K562 (cell line): ENCODE results near the gene CDSN. TPM values are rescaled to one million over a fixed set of nuclear protein-coding genes. Genes with fewer than 3 reads are reported as not detected.

Experiments
- ATAC-seq: fragments of 200-7000 bp; cut with Tn5 transposase; 3 replicates; pipeline ENCODE4 v1.9.1; 2020; ENCODE audit warnings: moderate library complexity
- BruUV-seq: library from RNA; stranded (reverse); fragments of 400-500 nt; replicated peaks from 2 replicates; lab custom pipeline; 2021; lab: Mats Ljungman, UMichigan
- CTCF ChIA-PET: fragments of 300-600 bp; formaldehyde crosslinking; extraction: SDS; loops from one replicate; lab custom pipeline; 2021; ENCODE audit warnings: low intra/inter-chr PET ratio; lab: Yijun Ruan, JAX
- POLR2A ChIA-PET: fragments of 300-600, 350-650 bp; sonication (Branson Sonifier 250); formaldehyde crosslinking; extraction: SDS; loops from one replicate; lab custom pipeline; 2021; ENCODE audit warnings: antibody characterized with exemption, inconsistent platforms; lab: Yijun Ruan, JAX
- DNase-seq, 4 experiments: peaks; one replicate each; pipeline versions ENCODE4 v3.0.0 to v3.0.0-alpha.2; 2011 to 2018; ENCODE audit warnings: low spot score in 3 of 4, mixed read lengths in 3 of 4; ENCODE audit errors: extremely low read depth in 1 of 4
- FAIRE-seq: peaks from 2 replicates; lab custom pipeline; 2011; peaks lifted over from hg19 to GRCh38; lab: Jason Lieb, UNC
- H2AFZ ChIP-seq: 2 replicates; pipeline ENCODE4 v1.6.0; 2011; ENCODE audit warnings: low read depth, low read length, control low read depth, inconsistent platforms
- H3K27ac ChIP-seq: fragments of 200-600 bp; 3 replicates; pipeline ENCODE4 v1.8.0; 2011; ENCODE audit warnings: low read depth, mild to moderate bottlenecking, control low read depth, inconsistent platforms, low read length, moderate library complexity, mixed read lengths; ENCODE audit errors: extremely low read depth
- H3K27me3 ChIP-seq, 2 experiments: fragments of 300-600 bp in 1 of 2; 2 replicates in 1 of 2; 3 replicates in 1 of 2; pipeline versions ENCODE4 v1.6.0 to v1.8.0; 2011; ENCODE audit warnings: inconsistent platforms in 2 of 2, low read length in 2 of 2, mild to moderate bottlenecking in 1 of 2, mixed read lengths in 1 of 2, moderate library complexity in 1 of 2; ENCODE audit not compliant: control insufficient read depth in 2 of 2, insufficient read depth in 2 of 2
- H3K36me3 ChIP-seq: fragments of 300-600 bp; 3 replicates; pipeline ENCODE4 v1.8.0; 2011; ENCODE audit warnings: mild to moderate bottlenecking, low read length, inconsistent platforms; ENCODE audit not compliant: control insufficient read depth, insufficient read depth
- H3K4me1 ChIP-seq, 2 experiments: fragments of 200-600 bp in 1 of 2; replicated peaks in 1 of 2; 2 replicates in 1 of 2; 3 replicates in 1 of 2; pipeline versions ENCODE4 v1.5.1 to v1.8.0; 2011; ENCODE audit warnings: inconsistent platforms in 2 of 2, low read length in 2 of 2, mild to moderate bottlenecking in 1 of 2, mixed read lengths in 1 of 2, moderate library complexity in 1 of 2; ENCODE audit not compliant: control insufficient read depth in 2 of 2, insufficient read depth in 2 of 2
- H3K4me2 ChIP-seq: 2 replicates; pipeline ENCODE4 v1.6.1; 2011; ENCODE audit warnings: low read length, control low read depth, inconsistent platforms, mixed read lengths; ENCODE audit not compliant: insufficient read depth
- H3K4me3 ChIP-seq: fragments of 200-600 bp; sonication (generic), shearing (Covaris generic); 2 replicates; pipeline ENCODE4 v1.5.1; 2016; ENCODE audit warnings: control low read depth, inconsistent platforms
- H3K79me2 ChIP-seq: fragments of 200-600 bp; 3 replicates; pipeline ENCODE4 v1.8.0; 2011; ENCODE audit warnings: low read length, inconsistent platforms; ENCODE audit not compliant: control insufficient read depth, insufficient read depth
- H3K9ac ChIP-seq, 2 experiments: 2 replicates each; pipeline versions ENCODE4 v1.6.0 to v1.6.1; 2011; ENCODE audit warnings: low read depth in 2 of 2, low read length in 2 of 2, control low read depth in 1 of 2, inconsistent platforms in 1 of 2, mild to moderate bottlenecking in 1 of 2, mixed read lengths in 1 of 2; ENCODE audit not compliant: insufficient read depth in 1 of 2
- H3K9me1 ChIP-seq: one replicate; pipeline ENCODE4 v1.6.0; 2011; ENCODE audit warnings: inconsistent platforms, mild to moderate bottlenecking, low read length, moderate library complexity; ENCODE audit not compliant: control insufficient read depth, insufficient read depth
- H3K9me3 ChIP-seq: replicated peaks from 2 replicates; pipeline ENCODE4 v1.5.1; 2011; ENCODE audit warnings: low read depth, low read length, inconsistent platforms; ENCODE audit not compliant: control insufficient read depth, insufficient read depth
- H4K20me1 ChIP-seq: replicated peaks from 2 replicates; pipeline ENCODE4 v1.6.1; 2011; ENCODE audit warnings: low read length, inconsistent platforms, mixed read lengths; ENCODE audit not compliant: control insufficient read depth, insufficient read depth
- HMGXB4 ChIP-seq: sonication (generic); formaldehyde crosslinking; IDR thresholded peaks from 2 replicates; pipeline ENCODE4 v1.8.1; 2023; ENCODE audit warnings: mild to moderate bottlenecking, missing genetic modification reagents
- ZNF354B ChIP-seq: fragments of 250-450 bp; sonication (Bioruptor Pico); IDR thresholded peaks from 2 replicates; pipeline ENCODE4 v1.4.0; 2020
- WGBS: fragments of 100-300 bp; shearing (Covaris generic); methylation state at CpG from one replicate; pipeline ENCODE4 v1.1.6; 2016; ENCODE audit warnings: low coverage, mixed read lengths; ENCODE audit not compliant: insufficient coverage; ENCODE audit errors: missing lambda C conversion rate; 5-methylcytosine and 5-hydroxymethylcytosine counted together
- in situ Hi-C: fragments of 300-500 bp; cut with MboI; formaldehyde crosslinking; loops from 4 replicates; pipeline ENCODE4 v1.15.0; 2018; ENCODE audit warnings: inconsistent platforms, mixed read lengths
- intact Hi-C: fragments of 100-400 bp; cut with micrococcal nuclease; formaldehyde crosslinking; loops from 2 replicates; pipeline ENCODE4 v1.14.2; 2022
- polyA plus RNA-seq, 8 experiments: library from polyadenylated mRNA; depleted of rRNA in 4 of 8; stranded (reverse) in 5 of 8; unstranded in 3 of 8; fragments of >200 nt; fragmentation: Nextera tagmentation in 2 of 8; fragmentation: Illumina TruSeq in 1 of 8; extraction: Ambion mirVana in 2 of 8; extraction: Trizol in 1 of 8; gene quantifications; 2 replicates each; pipeline versions ENCODE4 v1.2.1 to v1.2.3, GENCODE V29; 2011 to 2014; ENCODE audit warnings: inconsistent platforms in 1 of 8, missing spikeins in 1 of 8
- small RNA-seq: library from RNA; depleted of rRNA; stranded (forward); fragments of <200 nt; gene quantifications from one replicate; pipeline ENCODE3, GENCODE V24; 2014
- total RNA-seq, 7 experiments: library from RNA; depleted of rRNA in 6 of 7; stranded (reverse); fragments of >200 nt in 6 of 7; fragmentation: Illumina TruSeq in 2 of 7; extraction: Trizol in 2 of 7; gene quantifications; 2 replicates each; pipeline versions ENCODE4 v1.2.1 to v1.2.3, GENCODE V29; 2011 to 2021; ENCODE audit warnings: low replicate concordance in 1 of 7
- TF ChIP-seq, protein P1 (sequence below): fragments of 250-450 bp; sonication (Bioruptor Pico); IDR thresholded peaks from 2 replicates; pipeline ENCODE4 v1.4.0; 2020; ENCODE audit warnings: mild to moderate bottlenecking, moderate library complexity

The CDSN gene
- total and polyA plus RNA-seq, 9 of the 15 experiments (the other 6 are each of a cell fraction or from before 2014, with no cell fraction given): not detected

DNA sequence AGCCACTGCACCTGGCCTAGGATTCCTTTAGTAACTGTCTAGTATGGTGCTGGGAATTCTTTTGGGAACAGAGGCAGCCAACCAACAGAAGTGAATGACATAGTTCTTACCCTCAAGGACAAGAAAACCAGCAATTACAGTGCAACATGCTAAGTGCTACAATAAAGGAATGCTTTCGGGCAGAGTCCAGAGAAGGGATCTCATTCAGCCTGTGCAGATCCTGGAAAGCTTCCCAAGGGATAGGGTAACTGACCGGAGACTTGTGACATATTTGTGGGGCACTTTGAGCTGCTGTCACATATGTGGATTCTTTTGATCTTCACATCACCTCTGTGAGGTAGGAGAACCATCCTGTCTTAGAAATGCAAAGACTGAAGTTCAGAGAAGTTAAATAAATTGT is 54.7 kb downstream of the CDSN start:
- no peaks in the 10 kb centered on the region for H3K36me3 ChIP-seq
- ChIA-PET CTCF (no interaction called here), POLR2A (interaction anchor here (0.6 to 0.7 kb wide), 2 partner anchors 8 to 345 kb away, joined by 3 to 5 read pairs; no protein-coding TSS in a partner anchor)
- no TSS peak for BruUV-seq
- no peak overlapping the region for H3K9ac ChIP-seq
- H3K4me3 ChIP-seq: no peak overlapping the region
- 6% methylated on average over 2 of the region's 2 CpGs for whole genome bisulfite sequencing
- in situ Hi-C loops (no loop called here), intact Hi-C loops (no loop called here)
- DNase-seq (no peak), FAIRE-seq (no peak), ATAC-seq (no peak)
- H3K27me3 ChIP-seq: peaks cover 18 to 29% of the 10 kb centered on the region in 2 experiments; a peak in 4 of 5 replicates
- H3K9me1 ChIP-seq: no peaks in the 10 kb centered on the region
- H2AFZ ChIP-seq: no peak overlapping the region
- TF ChIP-seq ZNF354B (CRISPR knock-in tag) (no peak), HMGXB4 (CRISPR knock-in tag) (no peak)
- TF ChIP-seq, protein P1, sequence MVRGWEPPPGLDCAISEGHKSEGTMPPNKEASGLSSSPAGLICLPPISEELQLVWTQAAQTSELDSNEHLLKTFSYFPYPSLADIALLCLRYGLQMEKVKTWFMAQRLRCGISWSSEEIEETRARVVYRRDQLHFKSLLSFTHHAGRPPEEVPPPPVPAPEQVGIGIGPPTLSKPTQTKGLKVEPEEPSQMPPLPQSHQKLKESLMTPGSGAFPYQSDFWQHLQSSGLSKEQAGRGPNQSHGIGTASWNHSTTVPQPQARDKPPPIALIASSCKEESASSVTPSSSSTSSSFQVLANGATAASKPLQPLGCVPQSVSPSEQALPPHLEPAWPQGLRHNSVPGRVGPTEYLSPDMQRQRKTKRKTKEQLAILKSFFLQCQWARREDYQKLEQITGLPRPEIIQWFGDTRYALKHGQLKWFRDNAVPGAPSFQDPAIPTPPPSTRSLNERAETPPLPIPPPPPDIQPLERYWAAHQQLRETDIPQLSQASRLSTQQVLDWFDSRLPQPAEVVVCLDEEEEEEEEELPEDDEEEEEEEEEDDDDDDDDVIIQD: no peak
- TF ChIP-seq, all 486 proteins: peak for 0
- Histone ChIP-seq H4K20me1 (no peaks in the 10 kb centered on the region), H3K4me2 (no peak overlapping the region), H3K27ac (no peak overlapping the region), H3K4me1 (no peaks in the 10 kb centered on the region; a peak in 1 of 5 replicates), H3K79me2 (no peaks in the 10 kb centered on the region), H3K9me3 (no peaks in the 10 kb centered on the region)

Small RNAs within 50 kb of the gene (small RNA-seq; reads per million reads assigned to genes)
- not detected for gene POLR2LP1
- gene RNU6-1133P: not detected

Other genes with a start within 250 kb of the CDSN start
Only the 7 nearest of the 15 such genes appear.
- gene MUC22, start 110.0 kb downstream of the CDSN start, total RNA-seq (2014; rRNA removed): not detected in 2 replicates
- not detected in 2 replicates for gene MUC22, start 110.0 kb downstream of the CDSN start, total RNA-seq (2014; rRNA removed; fragmentation: Illumina TruSeq; extraction: Trizol)
- not detected in 2 replicates for gene MUC22, start 110.0 kb downstream of the CDSN start, total RNA-seq (2015; rRNA removed; fragmentation: Illumina TruSeq; extraction: Trizol)
- gene MUC22, start 110.0 kb downstream of the CDSN start, total RNA-seq (2021): not detected in 2 replicates
- not detected in 2 replicates for gene MUC22, start 110.0 kb downstream of the CDSN start, polyA plus RNA-seq (2011; rRNA removed)
- 0.01 TPM in 1 of 2 replicates, not detected in the other for gene MUC22, start 110.0 kb downstream of the CDSN start, polyA plus RNA-seq (2014; fragmentation: Illumina TruSeq; extraction: Trizol)
- not detected for gene MUC22, start 110.0 kb downstream of the CDSN start, polyA plus RNA-seq (2014; fragmentation: Nextera tagmentation; extraction: Ambion mirVana)
- gene MUC22, start 110.0 kb downstream of the CDSN start, polyA plus RNA-seq (2014; rRNA removed): 0.03 TPM in 1 of 2 replicates, not detected in the other
- not detected in 2 replicates for gene C6orf15, start 7.9 kb downstream of the CDSN start, total RNA-seq (2014; rRNA removed)
- not detected in 2 replicates for gene C6orf15, start 7.9 kb downstream of the CDSN start, total RNA-seq (2014; rRNA removed; fragmentation: Illumina TruSeq; extraction: Trizol)
- not detected in 2 replicates for gene C6orf15, start 7.9 kb downstream of the CDSN start, total RNA-seq (2015; rRNA removed; fragmentation: Illumina TruSeq; extraction: Trizol)
- gene C6orf15, start 7.9 kb downstream of the CDSN start, total RNA-seq (2021): not detected in 2 replicates
- gene C6orf15, start 7.9 kb downstream of the CDSN start, polyA plus RNA-seq (2011; rRNA removed): not detected in 2 replicates
- not detected in 2 replicates for gene C6orf15, start 7.9 kb downstream of the CDSN start, polyA plus RNA-seq (2014; fragmentation: Illumina TruSeq; extraction: Trizol)
- gene C6orf15, start 7.9 kb downstream of the CDSN start, polyA plus RNA-seq (2014; fragmentation: Nextera tagmentation; extraction: Ambion mirVana): not detected
- gene C6orf15, start 7.9 kb downstream of the CDSN start, polyA plus RNA-seq (2014; rRNA removed): not detected in 2 replicates
- gene PSORS1C1, start 5.6 kb downstream of the CDSN start, total RNA-seq (2014; rRNA removed): not detected in 2 replicates
- gene PSORS1C1, start 5.6 kb downstream of the CDSN start, total RNA-seq (2014; rRNA removed; fragmentation: Illumina TruSeq; extraction: Trizol): not detected in 2 replicates
- gene PSORS1C1, start 5.6 kb downstream of the CDSN start, total RNA-seq (2015; rRNA removed; fragmentation: Illumina TruSeq; extraction: Trizol): not detected in 2 replicates
- not detected in 2 replicates for gene PSORS1C1, start 5.6 kb downstream of the CDSN start, total RNA-seq (2021)
- gene PSORS1C1, start 5.6 kb downstream of the CDSN start, polyA plus RNA-seq (2011; rRNA removed): 0.14 TPM in 1 of 2 replicates, not detected in the other
- gene PSORS1C1, start 5.6 kb downstream of the CDSN start, polyA plus RNA-seq (2014; fragmentation: Illumina TruSeq; extraction: Trizol): not detected in 2 replicates
- gene PSORS1C1, start 5.6 kb downstream of the CDSN start, polyA plus RNA-seq (2014; fragmentation: Nextera tagmentation; extraction: Ambion mirVana): under 1 TPM in 1 of 2 experiments, not detected in 1; 0.11 TPM
- 0.27 TPM in 1 of 2 replicates, not detected in the other for gene PSORS1C1, start 5.6 kb downstream of the CDSN start, polyA plus RNA-seq (2014; rRNA removed)
- not detected in 2 replicates for gene PSORS1C2, start 18.6 kb upstream of the CDSN start, total RNA-seq (2014; rRNA removed)
- not detected in 2 replicates for gene PSORS1C2, start 18.6 kb upstream of the CDSN start, total RNA-seq (2014; rRNA removed; fragmentation: Illumina TruSeq; extraction: Trizol)
- not detected in 2 replicates for gene PSORS1C2, start 18.6 kb upstream of the CDSN start, total RNA-seq (2015; rRNA removed; fragmentation: Illumina TruSeq; extraction: Trizol)
- not detected in 2 replicates for gene PSORS1C2, start 18.6 kb upstream of the CDSN start, total RNA-seq (2021)
- gene PSORS1C2, start 18.6 kb upstream of the CDSN start, polyA plus RNA-seq (2011; rRNA removed): not detected in 2 replicates
- not detected in 2 replicates for gene PSORS1C2, start 18.6 kb upstream of the CDSN start, polyA plus RNA-seq (2014; fragmentation: Illumina TruSeq; extraction: Trizol)
- not detected for gene PSORS1C2, start 18.6 kb upstream of the CDSN start, polyA plus RNA-seq (2014; fragmentation: Nextera tagmentation; extraction: Ambion mirVana)
- gene PSORS1C2, start 18.6 kb upstream of the CDSN start, polyA plus RNA-seq (2014; rRNA removed): not detected in 2 replicates
- gene CCHCR1, start 37.4 kb upstream of the CDSN start, total RNA-seq (2014; rRNA removed): 37.6 and 40.3 TPM in 2 replicates
- gene CCHCR1, start 37.4 kb upstream of the CDSN start, total RNA-seq (2014; rRNA removed; fragmentation: Illumina TruSeq; extraction: Trizol): 26.2 and 29.8 TPM in 2 replicates
- 32.2 and 34.8 TPM in 2 replicates for gene CCHCR1, start 37.4 kb upstream of the CDSN start, total RNA-seq (2015; rRNA removed; fragmentation: Illumina TruSeq; extraction: Trizol)
- gene CCHCR1, start 37.4 kb upstream of the CDSN start, total RNA-seq (2021): 35.0 and 45.8 TPM in 2 replicates
- 31.2 and 32.0 TPM in 2 replicates for gene CCHCR1, start 37.4 kb upstream of the CDSN start, polyA plus RNA-seq (2011; rRNA removed)
- gene CCHCR1, start 37.4 kb upstream of the CDSN start, polyA plus RNA-seq (2014; fragmentation: Illumina TruSeq; extraction: Trizol): 29.3 and 36.1 TPM in 2 replicates
- gene CCHCR1, start 37.4 kb upstream of the CDSN start, polyA plus RNA-seq (2014; fragmentation: Nextera tagmentation; extraction: Ambion mirVana): 1 to 10 TPM; 1.2 to 1.8 TPM
- 45.9 and 47.3 TPM in 2 replicates for gene CCHCR1, start 37.4 kb upstream of the CDSN start, polyA plus RNA-seq (2014; rRNA removed)
- 42.5 and 68.9 TPM in 2 replicates for gene TCF19, start 38.1 kb upstream of the CDSN start, total RNA-seq (2014; rRNA removed)
- gene TCF19, start 38.1 kb upstream of the CDSN start, total RNA-seq (2014; rRNA removed; fragmentation: Illumina TruSeq; extraction: Trizol): 19.3 and 19.4 TPM in 2 replicates
- gene TCF19, start 38.1 kb upstream of the CDSN start, total RNA-seq (2015; rRNA removed; fragmentation: Illumina TruSeq; extraction: Trizol): 29.6 and 33.1 TPM in 2 replicates
- gene TCF19, start 38.1 kb upstream of the CDSN start, total RNA-seq (2021): 30.2 and 31.1 TPM in 2 replicates
- gene TCF19, start 38.1 kb upstream of the CDSN start, polyA plus RNA-seq (2011; rRNA removed): 18.2 and 23.0 TPM in 2 replicates
- gene TCF19, start 38.1 kb upstream of the CDSN start, polyA plus RNA-seq (2014; fragmentation: Illumina TruSeq; extraction: Trizol): 25.7 and 29.2 TPM in 2 replicates
- 1 to 10 TPM; 4.2 to 4.6 TPM for gene TCF19, start 38.1 kb upstream of the CDSN start, polyA plus RNA-seq (2014; fragmentation: Nextera tagmentation; extraction: Ambion mirVana)
- gene TCF19, start 38.1 kb upstream of the CDSN start, polyA plus RNA-seq (2014; rRNA removed): 30.0 and 33.6 TPM in 2 replicates
- gene POU5F1, start 50.2 kb upstream of the CDSN start, total RNA-seq (2014; rRNA removed): not detected in 2 replicates
- not detected in 2 replicates for gene POU5F1, start 50.2 kb upstream of the CDSN start, total RNA-seq (2014; rRNA removed; fragmentation: Illumina TruSeq; extraction: Trizol)
- gene POU5F1, start 50.2 kb upstream of the CDSN start, total RNA-seq (2015; rRNA removed; fragmentation: Illumina TruSeq; extraction: Trizol): not detected in 2 replicates
- 2.0 and 2.3 TPM in 2 replicates for gene POU5F1, start 50.2 kb upstream of the CDSN start, total RNA-seq (2021)
- gene POU5F1, start 50.2 kb upstream of the CDSN start, polyA plus RNA-seq (2011; rRNA removed): not detected in 2 replicates
- not detected in 2 replicates for gene POU5F1, start 50.2 kb upstream of the CDSN start, polyA plus RNA-seq (2014; fragmentation: Illumina TruSeq; extraction: Trizol)
- under 1 TPM; 0.06 to 0.10 TPM for gene POU5F1, start 50.2 kb upstream of the CDSN start, polyA plus RNA-seq (2014; fragmentation: Nextera tagmentation; extraction: Ambion mirVana)
- gene POU5F1, start 50.2 kb upstream of the CDSN start, polyA plus RNA-seq (2014; rRNA removed): not detected in 2 replicates